ENCODE data around the gene IQCH.

DNA sequence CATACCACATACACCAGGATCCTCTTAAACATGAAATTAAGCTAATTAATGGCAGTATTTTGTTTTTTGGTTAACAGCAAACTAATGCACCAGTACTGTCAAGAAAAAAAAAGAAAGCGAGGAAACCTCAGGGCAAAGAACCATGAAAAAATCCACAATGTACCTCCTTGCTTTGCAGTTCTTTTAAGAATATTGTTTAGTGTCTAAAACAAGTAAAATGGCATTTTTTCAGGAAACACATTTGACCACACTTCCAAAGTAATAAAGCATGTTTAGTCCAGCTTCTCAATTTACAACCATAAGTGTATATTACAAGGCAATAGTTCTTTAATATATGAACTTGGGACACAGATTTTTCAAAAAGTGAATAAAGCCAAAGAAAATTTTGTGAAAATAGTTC lies 26.7 kb upstream of the IQCH start:
- TF ChIP-seq, protein P1, sequence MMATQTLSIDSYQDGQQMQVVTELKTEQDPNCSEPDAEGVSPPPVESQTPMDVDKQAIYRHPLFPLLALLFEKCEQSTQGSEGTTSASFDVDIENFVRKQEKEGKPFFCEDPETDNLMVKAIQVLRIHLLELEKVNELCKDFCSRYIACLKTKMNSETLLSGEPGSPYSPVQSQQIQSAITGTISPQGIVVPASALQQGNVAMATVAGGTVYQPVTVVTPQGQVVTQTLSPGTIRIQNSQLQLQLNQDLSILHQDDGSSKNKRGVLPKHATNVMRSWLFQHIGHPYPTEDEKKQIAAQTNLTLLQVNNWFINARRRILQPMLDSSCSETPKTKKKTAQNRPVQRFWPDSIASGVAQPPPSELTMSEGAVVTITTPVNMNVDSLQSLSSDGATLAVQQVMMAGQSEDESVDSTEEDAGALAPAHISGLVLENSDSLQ (IDR thresholded peaks at IDR 0.05), result no peak
- TF ChIP-seq FOXM1 (IDR thresholded peaks at IDR 0.05; ENCODE audit: borderline replicate concordance) (no peak), ELF4 (IDR thresholded peaks at IDR 0.05) (no peak), NFRKB (IDR thresholded peaks at IDR 0.05) (no peak), FOXA1 (IDR thresholded peaks at IDR 0.05) (no peak)
